Sigmoid colon (tissue), 7 donors: ENCODE results near the gene SNRNP35. TPM values are rescaled to one million over a fixed set of nuclear protein-coding genes. Genes with fewer than 3 reads are reported as not detected.
"Not testable (repeated sequence)": the region's sequence is repeated elsewhere in the genome, so short reads cannot be mapped to it uniquely, and the experiment has no call there.

Experiments
- DNase-seq: peaks from one replicate; pipeline ENCODE4 v3.0.0-alpha.2; 2019
- H3K27ac ChIP-seq, 4 donors: fragments of 200-600 bp; sonication (generic); one replicate each; pipeline ENCODE4 v1.5.1; 2016 to 2019; ENCODE audit warnings: mild to moderate bottlenecking in 1 of 4
- H3K27me3 ChIP-seq, 3 donors: fragments of 200-600 bp; sonication (generic); one replicate each; pipeline ENCODE4 v1.5.1; 2019; ENCODE audit warnings: mild to moderate bottlenecking in 1 of 3
- H3K36me3 ChIP-seq, 4 donors: fragments of 200-600 bp; sonication (generic); one replicate each; pipeline ENCODE4 v1.5.1; 2016 to 2019
- H3K4me1 ChIP-seq, 4 donors: fragments of 200-600 bp; sonication (generic); one replicate each; pipeline ENCODE4 v1.5.1; 2017 to 2019
- H3K4me3 ChIP-seq, 4 donors: fragments of 200-600 bp; sonication (generic); one replicate each; pipeline ENCODE4 v1.5.1; 2017 to 2019; ENCODE audit warnings: mild to moderate bottlenecking in 2 of 4, moderate library complexity in 1 of 4
- H3K9me3 ChIP-seq, 4 donors: fragments of 200-600 bp in 3 of 4; sonication (generic) in 3 of 4; one replicate each; pipeline versions ENCODE4 v1.5.1 to v1.6.1; 2013 to 2019
- CTCF ChIP-seq, 4 experiments: fragments of 450-650 bp in 3 of 4; fragments of 200-600 bp in 1 of 4; IDR thresholded peaks; one replicate each; pipeline ENCODE4 v1.5.1; 2016 to 2019; ENCODE audit warnings: antibody characterized with exemption in 4 of 4, mild to moderate bottlenecking in 3 of 4, moderate library complexity in 2 of 4
- EP300 ChIP-seq, 4 donors: sonication (generic); formaldehyde crosslinking; IDR thresholded peaks; one replicate each; pipeline ENCODE4 v1.6.1; 2017; ENCODE audit warnings: antibody characterized with exemption in 4 of 4
- POLR2A ChIP-seq, 2 donors: fragments of 450-650 bp; IDR thresholded peaks; one replicate each; pipeline ENCODE4 v1.6.1; 2016; ENCODE audit warnings: antibody characterized with exemption in 2 of 2, mild to moderate bottlenecking in 2 of 2, moderate library complexity in 2 of 2
- POLR2AphosphoS5 ChIP-seq, 4 donors: sonication (generic); formaldehyde crosslinking; IDR thresholded peaks; one replicate each; pipeline ENCODE4 v1.6.1; 2017; ENCODE audit warnings: antibody characterized with exemption in 4 of 4
- WGBS, 2 donors: extraction: QIAGEN DNeasy Blood & Tissue Kit; methylation state at CpG; one replicate each; pipeline ENCODE4 v1.1.7; 2013; 5-methylcytosine and 5-hydroxymethylcytosine counted together
- intact Hi-C: fragments of 100-400 bp; cut with DNase I; formaldehyde crosslinking; loops from one replicate; pipeline ENCODE4 v1.15.1; 2023
- polyA plus RNA-seq, 3 donors: library from polyadenylated mRNA; stranded (reverse); fragments of 200-250 nt; gene quantifications; one replicate each; pipeline ENCODE4 v1.2.3, GENCODE V29; 2013
- total RNA-seq, 4 donors: library from RNA; depleted of rRNA; stranded (reverse); fragments of >200 nt; gene quantifications; one replicate each; pipeline ENCODE4 v1.1.0, GENCODE V29; 2016
- donor health status: healthy with polysubstance abuse.
- donor health status: Bipolar disorder and iron deficiency.
- donor health status: healthy.

Gene SNRNP35
- total RNA-seq (10 to 100 TPM; 11.0 to 21.6 (median 15.2) TPM), polyA plus RNA-seq (10 to 100 TPM; 19.8 to 32.3 (median 26.4) TPM)

- Histone ChIP-seq H3K27ac (peak within 1 kb of the TSS; percentile 95 to 97 (median 96)), H3K36me3 (no peaks in the 10 kb centered on the region), H3K4me1 (peaks cover 0 to 15% (median 12%) of the 10 kb centered on the region in 4 donors), H3K9me3 (no peaks in the 10 kb centered on the region), H3K4me3 (peak within 1 kb of the TSS; percentile 58 to 76 (median 72)), H3K27me3 (no peaks in the 10 kb centered on the region)
- TF ChIP-seq EP300 (IDR thresholded peaks at IDR 0.05): no peak
- peak; percentile 16 to 77 (median 50) for TF ChIP-seq POLR2AphosphoS5 (IDR thresholded peaks at IDR 0.05)
- peak; percentile 89 for DNase-seq
- intact Hi-C loops: loop anchor here (5.0 kb wide), 2 partner anchors 91 to 124 kb away; partner anchors contain the start of gene TMED2
- WGBS, 2 donors: 0 to 1% methylated on average over 48 of the region's 48 CpGs
These were observed at the start of gene SNRNP35 for GRCh38 chr12:123457980-123458779. Gene SNRNP35 (plus strand): TSS chr12:123458139. CDS start chr12:123465541, 7,402 bp downstream.

GRCh38 chr12:123408619-123409018, 49.3 kb upstream of the SNRNP35 start:
- H3K27me3 ChIP-seq, intact Hi-C loops, H3K27ac ChIP-seq, H3K9me3 ChIP-seq, H3K4me3 ChIP-seq, H3K4me1 ChIP-seq, DNase-seq: not testable (repeated sequence)
- 94 to 97% methylated on average over 7 of the region's 7 CpGs for WGBS, 2 donors
- peaks cover 18 to 61% (median 32%) of the 10 kb centered on the region in 4 donors for H3K36me3 ChIP-seq

GRCh38 chr12:123409284-123410040, 48.5 kb upstream of the SNRNP35 start:
- DNase-seq, H3K27ac ChIP-seq, H3K27me3 ChIP-seq, H3K4me1 ChIP-seq, intact Hi-C loops, H3K4me3 ChIP-seq, H3K9me3 ChIP-seq: not testable (repeated sequence)
- H3K36me3 ChIP-seq: peaks cover 10 to 53% (median 25%) of the 10 kb centered on the region in 4 donors
- 87 to 91% methylated on average over 11 of the region's 11 CpGs for WGBS, 2 donors

GRCh38 chr12:123410041-123410412, 47.9 kb upstream of the SNRNP35 start:
- TF ChIP-seq EP300 (IDR thresholded peaks at IDR 0.05) (no peak), CTCF (IDR thresholded peaks at IDR 0.05) (no peak), POLR2A (IDR thresholded peaks at IDR 0.05) (no peak), POLR2AphosphoS5 (IDR thresholded peaks at IDR 0.05) (no peak)
- intact Hi-C loops: no loop called here
- no peaks in the 10 kb centered on the region for H3K27me3 ChIP-seq
- H3K4me1 ChIP-seq: no peaks in the 10 kb centered on the region
- H3K9me3 ChIP-seq: no peaks in the 10 kb centered on the region
- no peak overlapping the region for H3K27ac ChIP-seq
- H3K4me3 ChIP-seq: no peak overlapping the region
- H3K36me3 ChIP-seq: peaks cover 9 to 47% (median 19%) of the 10 kb centered on the region in 4 donors
- DNase-seq: no peak
- WGBS, 2 donors: 78 to 91% methylated on average over 5 of the region's 5 CpGs

GRCh38 chr12:123421314-123421713, 36.6 kb upstream of the SNRNP35 start:
- intact Hi-C loops: no loop called here
- Histone ChIP-seq H3K36me3 (peaks cover 0 to 28% (median 8%) of the 10 kb centered on the region in 4 donors), H3K9me3 (no peaks in the 10 kb centered on the region), H3K4me3 (no peak overlapping the region), H3K27ac (no peak overlapping the region), H3K27me3 (no peaks in the 10 kb centered on the region), H3K4me1 (no peaks in the 10 kb centered on the region)
- 95 to 97% methylated on average over 2 of the region's 2 CpGs for WGBS, 2 donors
- no peak for DNase-seq
- TF ChIP-seq EP300 (IDR thresholded peaks at IDR 0.05) (no peak), POLR2A (IDR thresholded peaks at IDR 0.05) (no peak), CTCF (IDR thresholded peaks at IDR 0.05) (no peak), POLR2AphosphoS5 (IDR thresholded peaks at IDR 0.05) (no peak)
